ENCODE results near the gene TRMO. TPM values are rescaled to one million over a fixed set of nuclear protein-coding genes. Genes with fewer than 3 reads are reported as not detected.
"Not testable (repeated sequence)": the region's sequence is repeated elsewhere in the genome, so short reads cannot be mapped to it uniquely, and the experiment has no call there.

Gene TRMO
- total and polyA plus RNA-seq, 9 of the 15 experiments (the other 6 are each of a cell fraction or from before 2014, with no cell fraction given): 5.6 to 22.4 (median 16.2) TPM

GRCh38 chr9:97960678-97961328, 38.5 kb upstream of the TRMO start (continued):
- TF ChIP-seq PML (IDR thresholded peaks at IDR 0.05; ENCODE audit: low read length): peak; percentile 87
- peak; percentile 99 for TF ChIP-seq SMARCA4 (IDR thresholded peaks at IDR 0.05)
- TF ChIP-seq ADNP (tag; IDR thresholded peaks at IDR 0.05): peak; percentile 99
- TF ChIP-seq CREB3L1 (IDR thresholded peaks at IDR 0.05; ENCODE audit: borderline replicate concordance, low read depth): peak; percentile 69; the same call in 1 of the 2 replicates
- peak; percentile 96 for TF ChIP-seq ETV5 (CRISPR knock-in tag; IDR thresholded peaks at IDR 0.05; ENCODE audit: low read depth)
- peak; percentile 89 for TF ChIP-seq ZBTB17 (CRISPR knock-in tag; IDR thresholded peaks at IDR 0.05)
- TF ChIP-seq PYGO2 (tag; IDR thresholded peaks at IDR 0.05): peak; percentile 71
- peak; percentile 23 for TF ChIP-seq POLR3A (IDR thresholded peaks at IDR 0.05; ENCODE audit: borderline replicate concordance, extremely low read depth, insufficient read depth, insufficient read length)
- TF ChIP-seq LARP7 (IDR thresholded peaks at IDR 0.05): peak; percentile 92
- TF ChIP-seq CEBPG (CRISPR knock-in tag; IDR thresholded peaks at IDR 0.05): peak; percentile 35; the same call in 1 of the 2 replicates
- not testable (repeated sequence) for TF ChIP-seq CEBPG (tag; conservative IDR thresholded peaks at IDR 0.05 in 1 of 2, IDR thresholded peaks at IDR 0.05 in 1 of 2); PBX2 (CRISPR knock-in tag; IDR thresholded peaks at IDR 0.05; ENCODE audit: low read depth)
- TF ChIP-seq KLF6 (CRISPR knock-in tag; IDR thresholded peaks at IDR 0.05; ENCODE audit: borderline replicate concordance): peak; percentile 60
- TF ChIP-seq ZNF766 (CRISPR knock-in tag; conservative IDR thresholded peaks at IDR 0.05): peak; percentile 90
- TF ChIP-seq TAF7 (tag; IDR thresholded peaks at IDR 0.05): 0 out of 2 replicates have a peak, but pooled peaks have one; percentile 29
- peak; percentile 56 for TF ChIP-seq PBX2 (tag; conservative IDR thresholded peaks at IDR 0.05; ENCODE audit: low read depth)
- TF ChIP-seq YY1 (IDR thresholded peaks at IDR 0.05; ENCODE audit: borderline replicate concordance in 1 of 3, control insufficient read depth in 1 of 3, extremely low read depth in 1 of 3, insufficient read depth in 3 of 3, insufficient read length in 1 of 3, insufficient replicate concordance in 2 of 3, low read depth in 1 of 3, low read length in 2 of 3): peak in 2 of 3 experiments; percentile 31 to 69
- TF ChIP-seq KDM1A (IDR thresholded peaks at IDR 0.05): peak; percentile 94 to 96
- peak; percentile 76 for TF ChIP-seq MAFG (tag; conservative IDR thresholded peaks at IDR 0.05)
